ENCODE measurements around the gene JPH4.

DNA sequence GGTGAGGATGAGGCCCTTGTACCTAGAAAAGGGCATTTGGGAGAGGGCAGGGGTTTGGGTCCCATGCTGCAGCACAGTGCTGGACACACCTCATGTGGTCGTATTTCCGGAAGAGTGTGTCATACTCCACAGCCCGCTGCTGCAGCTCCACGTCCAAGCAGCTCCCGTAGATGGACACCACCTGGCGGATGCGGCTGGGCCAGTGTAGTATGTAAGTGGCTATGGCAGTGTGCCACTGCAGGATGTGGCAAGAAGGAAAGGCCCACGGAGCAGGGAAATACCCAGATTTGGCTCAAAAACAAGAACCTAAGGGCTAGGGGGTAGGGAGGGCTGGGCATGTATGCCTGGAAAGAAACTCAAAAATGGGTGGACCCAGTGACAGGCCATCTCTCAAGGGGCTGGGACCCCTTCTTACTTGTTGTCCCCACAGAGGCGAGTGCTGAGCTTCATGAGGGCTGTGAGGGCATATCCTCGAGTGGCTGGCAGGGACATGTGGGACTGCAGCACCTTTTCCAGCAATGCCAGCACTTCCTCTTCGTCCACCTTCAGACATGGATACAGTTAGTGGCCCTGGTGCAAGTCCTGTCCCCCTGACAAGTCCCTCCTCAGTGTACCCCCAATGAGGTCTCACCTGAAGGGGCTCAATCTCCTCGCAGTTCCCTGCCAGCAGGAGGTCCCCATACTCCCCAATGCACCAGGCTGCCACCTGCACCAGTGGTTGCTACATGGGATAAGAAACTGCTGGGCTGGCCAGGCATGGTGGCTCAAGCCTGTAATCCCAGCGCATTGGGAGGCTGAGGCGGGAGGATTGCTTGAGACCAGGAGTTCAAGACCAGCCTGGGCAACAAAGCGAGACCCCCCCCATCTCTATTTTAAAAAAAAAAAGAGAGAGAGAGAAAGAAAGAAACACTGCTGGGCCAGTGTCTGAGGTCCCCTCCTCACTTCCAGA is 16.4 kb downstream of the JPH4 start:
- TF ChIP-seq EZH2phosphoT487 (IDR thresholded peaks at IDR 0.05; ENCODE audit: borderline replicate concordance, low read length) (no peak), CTCF (IDR thresholded peaks at IDR 0.05; ENCODE audit: low read depth, low read length, poor library complexity, severe bottlenecking) (no peak)
